HG02943 (cell line): ENCODE data around the gene SIRT2.
A peak's percentile ranks its signal among the peaks of the same experiment; 100 is the strongest.
"Not testable (repeated sequence)": the region's sequence is repeated elsewhere in the genome, so short reads cannot be mapped to it uniquely, and the experiment has no call there.

ENCODE experiments used
- ATAC-seq: cut with Tn5 transposase; IDR thresholded peaks from one replicate; pipeline ENCODE4 v1.9.1; 2021; ENCODE audit warnings: mild to moderate bottlenecking, low read depth, moderate library complexity; ENCODE audit not compliant: unreplicated experiment

The SIRT2 gene

GRCh38 chr19:38869836-38870607, 29.4 kb downstream of the SIRT2 start:
- peak; percentile 54 for ATAC-seq

GRCh38 chr19:38869160-38869835, 30.1 kb downstream of the SIRT2 start:
- no peak for ATAC-seq

DNA sequence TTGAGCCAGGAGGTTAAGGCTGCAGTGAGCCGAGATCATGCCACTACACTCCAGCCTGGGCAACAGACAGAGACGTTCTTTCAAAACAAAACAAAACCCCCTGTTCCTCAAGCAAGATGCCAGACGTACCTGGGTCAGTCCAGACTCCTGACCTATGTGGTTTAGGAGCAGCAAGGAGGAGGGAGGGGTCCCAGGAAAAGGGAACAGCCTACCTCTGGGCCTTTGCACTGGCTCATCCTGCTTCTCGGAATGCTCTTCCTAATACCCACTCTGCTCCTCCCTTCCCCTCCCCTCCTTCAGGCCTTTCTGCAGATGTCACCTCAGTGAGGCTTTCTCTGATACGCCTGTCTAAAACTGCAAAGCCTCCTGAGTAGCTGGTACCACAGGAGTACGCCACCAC, 30.9 kb downstream of the SIRT2 start:
- no peak for ATAC-seq

DNA sequence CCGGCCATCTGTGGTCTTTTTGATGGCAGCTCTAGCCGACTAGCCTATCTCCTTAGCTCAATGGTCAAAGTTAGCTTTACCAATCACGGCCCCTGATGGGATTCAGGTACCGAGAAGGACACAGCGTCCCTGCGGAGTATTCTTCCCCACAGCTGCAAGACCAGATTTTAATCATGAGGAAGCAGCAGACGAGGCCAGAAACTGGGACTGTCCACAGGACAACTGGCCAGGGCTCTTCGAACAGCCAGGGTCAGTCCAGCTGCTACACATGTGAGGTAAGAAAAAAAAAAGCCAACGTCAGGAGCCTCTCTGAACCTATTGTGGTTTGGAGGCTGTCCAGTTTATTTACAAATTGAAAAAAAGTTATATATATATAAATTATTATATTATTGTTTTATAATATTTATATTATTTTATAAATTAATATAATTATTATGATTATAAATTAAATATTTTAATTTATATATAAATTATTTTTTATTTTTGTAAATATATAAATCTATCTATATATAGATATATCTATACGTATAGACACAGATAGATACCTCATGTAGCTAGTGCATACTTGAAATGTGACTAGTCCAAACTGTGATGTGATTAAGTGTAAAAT, 32.1 kb downstream of the SIRT2 start:
- no peak for ATAC-seq

- ATAC-seq: no peak
Measured at GRCh38 chr19:38862321-38863059, 36.9 kb downstream of the SIRT2 start.

- no peak for ATAC-seq
Measured at GRCh38 chr19:38861368-38861767, 38.0 kb downstream of the SIRT2 start.

GRCh38 chr19:38859631-38860204, 39.7 kb downstream of the SIRT2 start:
- ATAC-seq: not testable (repeated sequence)

GRCh38 chr19:38856813-38857212, 42.6 kb downstream of the SIRT2 start:
- no peak for ATAC-seq

DNA sequence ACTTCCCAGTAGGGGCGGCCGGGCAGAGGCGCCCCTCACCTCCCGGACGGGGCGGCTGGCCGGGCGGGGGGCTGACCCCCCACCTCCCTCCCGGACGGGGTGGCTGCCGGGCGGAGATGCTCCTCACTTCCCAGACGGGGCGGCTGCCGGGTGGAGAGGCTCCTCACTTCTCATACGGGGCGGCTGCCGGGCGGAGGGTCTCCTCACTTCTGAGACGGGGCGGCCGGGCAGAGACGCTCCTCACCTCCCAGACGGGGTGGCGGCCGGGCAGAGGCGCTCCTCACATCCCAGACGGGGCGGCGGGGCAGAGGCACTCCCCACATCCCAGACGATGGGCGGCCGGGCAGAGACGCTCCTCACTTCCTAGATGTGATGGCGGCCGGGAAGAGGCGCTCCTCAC, 43.7 kb downstream of the SIRT2 start:
- ATAC-seq: not testable (repeated sequence)

GRCh38 chr19:38854961-38855360, 44.5 kb downstream of the SIRT2 start:
- not testable (repeated sequence) for ATAC-seq

GRCh38 chr19:38853214-38853613, 46.2 kb downstream of the SIRT2 start:
- ATAC-seq: no peak

GRCh38 chr19:38852231-38853044, 47.0 kb downstream of the SIRT2 start:
- no peak for ATAC-seq

- no peak for ATAC-seq
Measured at GRCh38 chr19:38851622-38852230, 47.7 kb downstream of the SIRT2 start.

DNA sequence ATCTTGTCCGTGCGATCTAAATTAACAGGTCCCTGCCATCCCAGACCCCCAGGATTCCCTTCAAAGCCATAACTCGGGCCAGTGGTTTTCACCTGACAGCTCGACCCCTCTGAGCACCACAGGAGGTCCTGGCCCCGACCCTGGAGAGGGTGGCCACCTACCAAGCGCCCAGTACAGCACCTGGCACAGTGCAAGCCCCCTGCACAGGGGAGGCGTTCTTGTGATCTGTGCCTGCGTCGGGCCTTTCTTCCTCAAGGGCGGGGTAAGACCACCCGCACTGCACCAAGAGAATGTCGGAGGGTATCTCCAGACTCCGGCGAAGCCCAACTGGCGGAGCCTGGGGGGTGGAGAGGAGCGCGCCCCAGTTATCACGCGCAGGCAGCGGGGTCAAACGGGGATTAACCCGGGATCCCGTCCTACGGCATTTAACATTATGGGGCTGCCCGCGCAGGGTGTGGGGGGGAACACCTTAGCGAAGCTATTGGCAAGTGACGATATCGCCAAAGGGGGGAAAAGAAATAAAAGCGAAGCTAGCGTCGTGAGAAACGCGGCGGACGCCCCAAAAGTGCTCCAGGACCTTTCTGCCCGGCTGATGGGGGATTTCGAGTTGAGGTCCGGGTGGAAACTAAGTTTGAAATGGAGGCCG, 48.3 kb downstream of the SIRT2 start:
- no peak for ATAC-seq

- ATAC-seq: peak; percentile 63
Measured at GRCh38 chr19:38850436-38850975, 48.9 kb downstream of the SIRT2 start.

GRCh38 chr19:38849860-38850435, 49.5 kb downstream of the SIRT2 start, which contains the start of gene HNRNPL:
HNRNPL (minus strand) TSS chr19:38849986; CDS start chr19:38849966, 20 bp downstream.
- peak; percentile 52 for ATAC-seq

GRCh38 chr19:38849147-38849859, 50.1 kb downstream of the SIRT2 start:
- peak; percentile 23 for ATAC-seq
